K562 (cell line): ENCODE results near the gene PALM3. TPM values are rescaled to one million over a fixed set of nuclear protein-coding genes. Genes with fewer than 3 reads are reported as not detected.

ENCODE experiments used
- ARID3A ChIP-seq: IDR thresholded peaks from 2 replicates; pipeline ENCODE4 v1.6.1; 2012; ENCODE audit warnings: low read depth, low read length, improper control_type of control experiment, borderline replicate concordance
- CHD1 ChIP-seq: fragments of 200-600 bp; sonication (generic); IDR thresholded peaks from one replicate; pipeline ENCODE4 v1.6.1; 2012; ENCODE audit warnings: mild to moderate bottlenecking, moderate library complexity, low read length, inconsistent platforms
- CREM ChIP-seq: IDR thresholded peaks from 2 replicates; pipeline ENCODE4 v1.6.1; 2014; ENCODE audit warnings: antibody characterized with exemption, low read depth
- DPF2 ChIP-seq: fragments of 450-650 bp; IDR thresholded peaks from 2 replicates; pipeline ENCODE4 v1.6.1; 2016
- EHMT2 ChIP-seq: fragments of 450-650 bp; IDR thresholded peaks from 2 replicates; pipeline ENCODE4 v1.6.1; 2018; ENCODE audit warnings: antibody characterized with exemption
- FOXK2 ChIP-seq, 2 experiments: fragments of 450-650 bp; IDR thresholded peaks in 1 of 2; conservative IDR thresholded peaks in 1 of 2; 2 replicates each; pipeline ENCODE4 v1.6.1; 2016; ENCODE audit warnings: low read depth in 2 of 2, mild to moderate bottlenecking in 1 of 2
- JUNB ChIP-seq: fragments of 450-650 bp; formaldehyde crosslinking; conservative IDR thresholded peaks from 2 replicates; pipeline ENCODE4 v1.4.0; 2020; ENCODE audit warnings: mild to moderate bottlenecking
- KLF1 ChIP-seq: fragments of 450-650 bp; IDR thresholded peaks from 2 replicates; pipeline ENCODE4 v1.6.1; 2016; ENCODE audit warnings: missing genetic modification characterization, missing compliant biosample characterization
- NFRKB ChIP-seq: fragments of 450-650 bp; IDR thresholded peaks from 2 replicates; pipeline ENCODE4 v1.6.1; 2016; ENCODE audit warnings: low read depth
- NR2C2 ChIP-seq, 2 experiments: fragments of 200-800 bp in 1 of 2; sonication (Bioruptor generic) in 1 of 2; sonication (generic) in 1 of 2; formaldehyde crosslinking in 1 of 2; IDR thresholded peaks; 2 replicates each; pipeline versions ENCODE4 v1.6.1 to v1.8.0; 2016 to 2022; ENCODE audit warnings: mild to moderate bottlenecking in 1 of 2, missing compliant biosample characterization in 1 of 2, missing genetic modification characterization in 1 of 2, missing genetic modification reagents in 1 of 2
- RFX1 ChIP-seq: fragments of 450-650 bp; IDR thresholded peaks from 2 replicates; pipeline ENCODE4 v1.6.1; 2016; ENCODE audit warnings: mild to moderate bottlenecking, moderate library complexity
- SIN3A ChIP-seq, 2 experiments: fragments of 150-350 bp in 1 of 2; IDR thresholded peaks; 2 replicates each; pipeline ENCODE4 v1.6.1; 2011 to 2016; ENCODE audit warnings: borderline replicate concordance in 2 of 2, low read depth in 2 of 2, low read length in 2 of 2, mild to moderate bottlenecking in 2 of 2, moderate library complexity in 2 of 2; ENCODE audit not compliant: control insufficient read depth in 1 of 2
- SMARCB1 ChIP-seq: IDR thresholded peaks from 2 replicates; pipeline ENCODE4 v1.6.1; 2011; ENCODE audit warnings: improper control_type of control experiment, low read depth; ENCODE audit not compliant: insufficient read length
- TEAD4 ChIP-seq, 2 experiments: sonication (generic) in 1 of 2; formaldehyde crosslinking in 1 of 2; IDR thresholded peaks; 2 replicates each; pipeline versions ENCODE4 v1.6.1 to v1.8.0; 2012 to 2022; ENCODE audit warnings: borderline replicate concordance in 1 of 2, inconsistent platforms in 1 of 2, low read length in 1 of 2, mild to moderate bottlenecking in 1 of 2, missing genetic modification reagents in 1 of 2
- THAP12 ChIP-seq: fragments of 250-450 bp; sonication (Bioruptor Pico); IDR thresholded peaks from 2 replicates; pipeline ENCODE4 v1.9.0; 2021; ENCODE audit warnings: mild to moderate bottlenecking, inconsistent platforms
- YY1 ChIP-seq, 3 experiments: IDR thresholded peaks; 2 replicates each; pipeline ENCODE4 v1.6.1; 2011; ENCODE audit warnings: low read length in 2 of 3, mild to moderate bottlenecking in 2 of 3, moderate library complexity in 2 of 3, borderline replicate concordance in 1 of 3, control low read depth in 1 of 3, low read depth in 1 of 3; ENCODE audit not compliant: insufficient read depth in 3 of 3, insufficient replicate concordance in 2 of 3, control insufficient read depth in 1 of 3, insufficient read length in 1 of 3; ENCODE audit errors: extremely low read depth in 1 of 3
- ZFX ChIP-seq: sonication (generic); formaldehyde crosslinking; IDR thresholded peaks from 2 replicates; pipeline ENCODE4 v1.8.0; 2022; ENCODE audit warnings: mild to moderate bottlenecking, missing genetic modification reagents, moderate library complexity
- ZNF76 ChIP-seq: fragments of 250-450 bp; sonication (Bioruptor Pico); IDR thresholded peaks from 2 replicates; pipeline ENCODE4 v1.4.0; 2020; ENCODE audit warnings: mild to moderate bottlenecking, moderate library complexity, borderline replicate concordance
- polyA plus RNA-seq, 8 experiments: library from polyadenylated mRNA; depleted of rRNA in 4 of 8; stranded (reverse) in 5 of 8; unstranded in 3 of 8; fragments of >200 nt; fragmentation: Nextera tagmentation in 2 of 8; fragmentation: Illumina TruSeq in 1 of 8; extraction: Ambion mirVana in 2 of 8; extraction: Trizol in 1 of 8; gene quantifications; 2 replicates each; pipeline versions ENCODE4 v1.2.1 to v1.2.3, GENCODE V29; 2011 to 2014; ENCODE audit warnings: inconsistent platforms in 1 of 8, missing spikeins in 1 of 8
- total RNA-seq, 7 experiments: library from RNA; depleted of rRNA in 6 of 7; stranded (reverse); fragments of >200 nt in 6 of 7; fragmentation: Illumina TruSeq in 2 of 7; extraction: Trizol in 2 of 7; gene quantifications; 2 replicates each; pipeline versions ENCODE4 v1.2.1 to v1.2.3, GENCODE V29; 2011 to 2021; ENCODE audit warnings: low replicate concordance in 1 of 7
- TF ChIP-seq, protein P1 (sequence below): fragments of 450-650 bp; conservative IDR thresholded peaks from 2 replicates; pipeline ENCODE4 v1.6.1; 2016; ENCODE audit warnings: missing genetic modification characterization, low read depth, mild to moderate bottlenecking, missing compliant biosample characterization, moderate library complexity
- TF ChIP-seq, protein P2 (sequence below): fragments of 450-650 bp; IDR thresholded peaks from 2 replicates; pipeline ENCODE4 v1.6.1; 2016; ENCODE audit warnings: low read depth, mild to moderate bottlenecking, moderate library complexity

The PALM3 gene
- total and polyA plus RNA-seq, 9 of the 15 experiments (the other 6 are each of a cell fraction or from before 2014, with no cell fraction given): 0.07 to 9.3 (median 3.3) TPM

DNA sequence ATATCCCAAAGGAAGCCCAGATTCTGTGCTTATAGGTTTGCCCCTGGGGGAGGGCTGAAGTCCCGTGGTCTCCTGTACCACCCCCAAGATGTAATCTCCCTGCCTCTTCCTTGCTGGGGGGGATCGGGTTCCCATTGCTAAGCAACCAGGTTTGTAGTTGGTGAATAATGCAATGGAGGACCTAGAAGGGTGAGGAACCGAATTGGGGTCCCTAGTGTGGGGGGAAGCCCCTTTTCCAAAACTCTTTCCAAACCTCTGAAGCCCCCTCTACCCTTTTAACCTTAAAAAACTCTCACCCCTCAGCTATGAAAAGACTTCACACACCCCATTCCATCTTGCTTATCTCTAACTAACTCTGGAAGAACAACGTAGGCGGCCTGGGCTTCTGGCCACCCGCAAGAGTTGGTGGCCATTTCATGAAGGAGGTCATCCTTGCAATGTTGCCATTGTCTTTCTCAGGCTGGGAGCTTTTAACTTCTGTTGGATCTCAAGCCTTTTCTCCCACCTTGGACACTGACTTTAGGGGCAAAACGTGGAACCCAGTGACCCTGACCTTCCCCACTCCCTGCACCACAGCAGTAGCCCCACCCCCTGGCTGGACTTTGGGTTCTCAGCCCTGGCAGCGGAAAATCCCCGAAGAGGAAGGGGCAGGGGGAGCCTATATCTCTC, 661 bp downstream of the PALM3 start (continued):
- TF ChIP-seq, protein P1, sequence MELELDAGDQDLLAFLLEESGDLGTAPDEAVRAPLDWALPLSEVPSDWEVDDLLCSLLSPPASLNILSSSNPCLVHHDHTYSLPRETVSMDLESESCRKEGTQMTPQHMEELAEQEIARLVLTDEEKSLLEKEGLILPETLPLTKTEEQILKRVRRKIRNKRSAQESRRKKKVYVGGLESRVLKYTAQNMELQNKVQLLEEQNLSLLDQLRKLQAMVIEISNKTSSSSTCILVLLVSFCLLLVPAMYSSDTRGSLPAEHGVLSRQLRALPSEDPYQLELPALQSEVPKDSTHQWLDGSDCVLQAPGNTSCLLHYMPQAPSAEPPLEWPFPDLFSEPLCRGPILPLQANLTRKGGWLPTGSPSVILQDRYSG (tag): 0 out of 2 replicates have a peak, but pooled peaks have one; percentile 27
- TF ChIP-seq FOXK2 (conservative IDR thresholded peaks at IDR 0.05 in 1 of 2, IDR thresholded peaks at IDR 0.05 in 1 of 2; ENCODE audit: low read depth in 2 of 2) (peak in 1 of 2 experiments; percentile 35; a peak in 1 of 4 replicates), NFRKB (peak; percentile 57), DPF2 (peak; percentile 47; the same call in 1 of the 2 replicates), YY1 (IDR thresholded peaks at IDR 0.05; ENCODE audit: borderline replicate concordance in 1 of 3, control insufficient read depth in 1 of 3, extremely low read depth in 1 of 3, insufficient read depth in 3 of 3, insufficient read length in 1 of 3, insufficient replicate concordance in 2 of 3, low read depth in 1 of 3, low read length in 2 of 3) (peak in 1 of 3 experiments; percentile 86), THAP12 (CRISPR knock-in tag) (no peak), KLF1 (0 out of 2 replicates have a peak, but pooled peaks have one; percentile 41), EHMT2 (peak; percentile 62; the same call in 1 of the 2 replicates), RFX1 (peak; percentile 74), JUNB (no peak), CREM (peak; percentile 31; the same call in 1 of the 2 replicates), NR2C2 (CRISPR knock-in tag; IDR thresholded peaks at IDR 0.05) (no peak), NR2C2 (tag; IDR thresholded peaks at IDR 0.05) (peak; percentile 39; the same call in 1 of the 2 replicates), CHD1 (no peak), ZNF76 (no peak), TEAD4 (IDR thresholded peaks at IDR 0.05; ENCODE audit: low read length) (peak; percentile 54; the same call in 1 of the 2 replicates), TEAD4 (CRISPR knock-in tag; IDR thresholded peaks at IDR 0.05; ENCODE audit: borderline replicate concordance) (no peak), ZFX (CRISPR knock-in tag) (0 out of 2 replicates have a peak, but pooled peaks have one; percentile 2), ARID3A (no peak), SIN3A (IDR thresholded peaks at IDR 0.05; ENCODE audit: borderline replicate concordance in 2 of 2, control insufficient read depth in 1 of 2, low read depth in 2 of 2, low read length in 2 of 2) (no peak), SMARCB1 (no peak)
- TF ChIP-seq, protein P2, sequence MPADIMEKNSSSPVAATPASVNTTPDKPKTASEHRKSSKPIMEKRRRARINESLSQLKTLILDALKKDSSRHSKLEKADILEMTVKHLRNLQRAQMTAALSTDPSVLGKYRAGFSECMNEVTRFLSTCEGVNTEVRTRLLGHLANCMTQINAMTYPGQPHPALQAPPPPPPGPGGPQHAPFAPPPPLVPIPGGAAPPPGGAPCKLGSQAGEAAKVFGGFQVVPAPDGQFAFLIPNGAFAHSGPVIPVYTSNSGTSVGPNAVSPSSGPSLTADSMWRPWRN: no peak
